Stimulated activated memory B cell treated with anti-CD40 and anti-IgM and Interleukin-4, amounts not matched to agents 10 μg/mL and 1 μg/mL and 100 μg/mL, for 72 hours (primary cell): Measurements from ENCODE around the gene IGSF9.
A peak's percentile ranks its signal among the peaks of the same experiment; 100 is the strongest.

Experiments used
- ATAC-seq: fragments of 150-1000 bp; cut with Tn5 transposase; 2 replicates; pipeline ENCODE4 v1.10.0; 2021
- H3K27ac Mint-ChIP-seq: one replicate; pipeline ENCODE4 v1.8.0; 2022; ENCODE audit warnings: mild to moderate bottlenecking, mixed read lengths
- H3K27me3 Mint-ChIP-seq: one replicate; pipeline ENCODE4 v1.8.0; 2022; ENCODE audit warnings: mixed read lengths
- H3K36me3 Mint-ChIP-seq: one replicate; pipeline ENCODE4 v1.8.0; 2022; ENCODE audit warnings: mixed read lengths
- H3K4me1 Mint-ChIP-seq: one replicate; pipeline ENCODE4 v1.8.0; 2022; ENCODE audit warnings: mixed read lengths
- H3K4me3 Mint-ChIP-seq: one replicate; pipeline ENCODE4 v1.8.0; 2022; ENCODE audit warnings: mild to moderate bottlenecking, moderate library complexity, mixed read lengths
- H3K9me3 Mint-ChIP-seq: one replicate; pipeline ENCODE4 v1.8.0; 2022; ENCODE audit warnings: mixed read lengths

IGSF9 gene

GRCh38 chr1:159943908-159944622 lies 1.3 kb downstream of the IGSF9 start:
- no peak for ATAC-seq
- Mint-ChIP-seq H3K36me3 (no peaks in the 10 kb centered on the region), H3K4me1 (peaks cover 23% of the 10 kb centered on the region), H3K4me3 (no peak overlapping the region), H3K27me3 (peaks cover 38% of the 10 kb centered on the region), H3K9me3 (no peaks in the 10 kb centered on the region), H3K27ac (no peak overlapping the region)

DNA sequence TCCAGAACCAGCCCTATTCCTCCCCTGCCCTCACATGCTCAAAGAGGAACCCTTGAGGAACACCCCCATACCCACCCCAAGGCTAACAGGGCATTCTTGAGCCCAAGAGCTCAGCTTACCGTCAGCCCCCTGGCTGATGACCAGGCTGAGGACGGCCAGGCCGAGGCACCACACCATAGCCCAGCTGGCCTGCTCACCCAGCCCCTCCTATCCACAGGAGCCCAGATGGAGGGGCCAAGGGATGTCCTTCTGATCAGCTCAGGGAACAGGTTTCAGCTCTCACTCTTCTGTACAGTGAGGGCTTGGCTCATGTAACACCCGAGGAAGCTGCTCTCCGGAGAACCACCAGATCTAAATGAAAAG lies 2.2 kb downstream of the IGSF9 start:
- H3K27ac Mint-ChIP-seq = no peak overlapping the region
- no peaks in the 10 kb centered on the region for H3K9me3 Mint-ChIP-seq
- ATAC-seq = no peak
- peaks cover 31% of the 10 kb centered on the region for H3K4me1 Mint-ChIP-seq
- no peak overlapping the region for H3K4me3 Mint-ChIP-seq
- H3K36me3 Mint-ChIP-seq = no peaks in the 10 kb centered on the region
- H3K27me3 Mint-ChIP-seq = peaks cover 35% of the 10 kb centered on the region

DNA sequence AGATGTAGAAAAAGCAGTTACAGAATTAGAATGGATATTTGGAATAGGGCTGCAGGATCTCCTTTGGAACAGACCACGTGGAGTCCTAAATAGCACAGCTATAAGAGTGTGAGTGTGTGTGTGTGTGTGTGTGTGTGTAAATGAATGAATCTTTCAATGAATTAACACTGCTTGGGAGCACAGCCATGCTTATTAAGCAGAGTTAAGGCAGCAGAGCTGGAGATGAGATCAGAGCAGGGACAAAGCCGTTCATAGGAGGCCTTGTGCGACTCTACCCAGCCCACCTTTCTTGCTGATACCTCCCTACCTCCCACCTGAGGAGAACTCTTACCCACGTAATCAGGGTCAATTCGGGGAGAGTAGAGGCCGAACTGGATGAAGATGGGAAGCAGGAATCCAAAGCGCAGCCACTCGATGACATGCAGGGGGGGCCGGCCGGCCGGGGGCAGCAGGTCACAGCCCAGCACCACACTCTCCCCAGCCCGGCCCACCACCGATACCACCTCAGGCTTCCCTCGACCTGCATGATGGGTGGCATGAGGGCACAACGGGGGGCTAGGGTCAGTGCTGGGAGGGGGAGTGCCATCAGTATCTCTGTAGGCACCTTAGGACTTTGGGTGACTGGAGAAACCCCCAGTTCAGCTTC lies 2.7 kb downstream of the IGSF9 start:
- Mint-ChIP-seq H3K4me1 (peaks cover 36% of the 10 kb centered on the region), H3K9me3 (no peaks in the 10 kb centered on the region), H3K4me3 (no peak overlapping the region), H3K27ac (no peak overlapping the region), H3K27me3 (peaks cover 30% of the 10 kb centered on the region), H3K36me3 (no peaks in the 10 kb centered on the region)
- no peak for ATAC-seq

DNA sequence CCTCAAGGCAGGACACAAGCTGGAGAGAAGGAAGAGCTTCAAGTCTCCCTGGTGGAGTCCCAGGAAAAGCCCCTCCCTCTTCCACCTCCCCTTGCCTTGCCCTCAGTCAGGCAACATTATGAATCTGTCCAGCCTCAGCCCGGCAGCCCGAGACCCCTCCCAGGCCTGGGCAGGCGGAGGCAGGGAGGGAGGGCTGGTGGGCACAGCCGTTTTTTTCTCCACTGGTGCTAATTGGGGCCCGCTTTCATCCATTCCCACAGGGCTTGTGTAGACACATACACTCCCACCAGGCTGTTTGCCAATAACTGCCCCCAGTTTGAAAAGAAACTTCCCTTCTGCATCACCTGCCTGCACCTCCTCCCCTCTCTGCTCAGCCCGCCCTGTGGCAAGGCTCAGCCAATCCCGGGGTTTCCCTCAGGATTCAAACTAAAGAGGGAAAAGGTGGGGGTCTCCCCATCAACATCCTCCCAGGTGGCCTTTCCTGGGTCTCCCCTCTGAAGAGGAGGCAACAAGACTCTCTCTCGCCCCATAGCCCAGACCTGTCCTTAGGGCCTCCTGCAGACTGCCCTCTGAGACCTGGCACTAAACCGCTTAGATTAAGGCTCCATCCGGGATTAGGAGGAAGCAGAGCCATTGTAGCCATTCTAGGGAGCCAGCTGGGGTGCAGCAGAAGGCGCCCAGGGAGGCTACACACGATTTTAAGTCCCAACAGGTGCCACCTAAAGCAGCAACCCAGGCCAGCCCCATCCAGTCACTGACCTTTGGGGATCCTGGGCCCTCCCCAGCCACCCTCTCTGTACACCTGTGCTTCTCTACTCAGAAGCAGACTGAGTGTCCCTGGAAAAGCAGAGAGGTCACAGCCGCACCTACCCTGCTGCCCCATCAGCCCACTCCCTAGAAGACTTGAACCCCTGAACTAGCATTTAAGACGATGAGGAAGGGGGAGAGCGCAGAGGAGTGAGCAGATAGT lies 3.5 kb downstream of the IGSF9 start:
- Mint-ChIP-seq H3K4me1 (peaks cover 45% of the 10 kb centered on the region), H3K9me3 (no peaks in the 10 kb centered on the region), H3K36me3 (no peaks in the 10 kb centered on the region), H3K27me3 (peaks cover 29% of the 10 kb centered on the region), H3K27ac (no peak overlapping the region), H3K4me3 (no peak overlapping the region)
- no peak for ATAC-seq

GRCh38 chr1:159941141-159941540 lies 4.3 kb downstream of the IGSF9 start:
- H3K27ac Mint-ChIP-seq = no peak overlapping the region
- H3K36me3 Mint-ChIP-seq = no peaks in the 10 kb centered on the region
- H3K4me1 Mint-ChIP-seq = peaks cover 52% of the 10 kb centered on the region
- ATAC-seq = no peak
- no peak overlapping the region for H3K4me3 Mint-ChIP-seq
- no peaks in the 10 kb centered on the region for H3K9me3 Mint-ChIP-seq
- peaks cover 29% of the 10 kb centered on the region for H3K27me3 Mint-ChIP-seq

GRCh38 chr1:159940006-159940620 lies 5.3 kb downstream of the IGSF9 start:
- Mint-ChIP-seq H3K9me3 (no peaks in the 10 kb centered on the region), H3K4me3 (no peak overlapping the region), H3K27ac (no peak overlapping the region), H3K27me3 (peaks cover 19% of the 10 kb centered on the region), H3K4me1 (peaks cover 53% of the 10 kb centered on the region), H3K36me3 (no peaks in the 10 kb centered on the region)
- no peak for ATAC-seq

DNA sequence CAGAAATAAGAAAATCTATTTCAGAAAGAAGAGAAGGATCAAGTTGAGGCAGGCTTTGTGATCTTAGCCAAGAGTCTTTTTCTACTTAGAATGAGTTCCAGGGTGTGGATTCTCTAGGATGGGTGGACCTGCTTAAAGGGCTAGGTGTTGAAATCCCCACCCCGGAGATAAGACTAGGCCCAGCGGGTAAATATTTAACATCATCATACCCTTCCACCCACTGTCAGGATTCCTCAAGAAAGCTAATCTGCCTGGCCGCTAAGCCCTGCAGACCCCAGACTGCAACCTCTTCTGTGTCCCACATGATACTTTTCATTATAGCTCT lies 5.8 kb downstream of the IGSF9 start:
- Mint-ChIP-seq H3K27ac (no peak overlapping the region), H3K27me3 (peaks cover 14% of the 10 kb centered on the region), H3K36me3 (no peaks in the 10 kb centered on the region), H3K4me1 (peaks cover 49% of the 10 kb centered on the region), H3K4me3 (no peak overlapping the region), H3K9me3 (no peaks in the 10 kb centered on the region)
- no peak for ATAC-seq

GRCh38 chr1:159938905-159939677 lies 6.3 kb downstream of the IGSF9 start:
- Mint-ChIP-seq H3K9me3 (no peaks in the 10 kb centered on the region), H3K27ac (no peak overlapping the region), H3K36me3 (no peaks in the 10 kb centered on the region), H3K4me1 (peaks cover 49% of the 10 kb centered on the region), H3K27me3 (peaks cover 9% of the 10 kb centered on the region), H3K4me3 (no peak overlapping the region)
- ATAC-seq = no peak

- Mint-ChIP-seq H3K27ac (peak overlapping the region; percentile 22), H3K9me3 (no peaks in the 10 kb centered on the region), H3K27me3 (peaks cover 1% of the 10 kb centered on the region), H3K36me3 (no peaks in the 10 kb centered on the region), H3K4me3 (no peak overlapping the region), H3K4me1 (peaks cover 56% of the 10 kb centered on the region)
- ATAC-seq = peak; percentile 69
Observed at GRCh38 chr1:159938211-159938852, 7.1 kb downstream of the IGSF9 start.

- Mint-ChIP-seq H3K9me3 (no peaks in the 10 kb centered on the region), H3K4me1 (peaks cover 64% of the 10 kb centered on the region), H3K36me3 (no peaks in the 10 kb centered on the region), H3K27me3 (no peaks in the 10 kb centered on the region), H3K4me3 (no peak overlapping the region), H3K27ac (no peak overlapping the region)
- no peak for ATAC-seq
Observed at GRCh38 chr1:159937054-159937750, 8.2 kb downstream of the IGSF9 start.

DNA sequence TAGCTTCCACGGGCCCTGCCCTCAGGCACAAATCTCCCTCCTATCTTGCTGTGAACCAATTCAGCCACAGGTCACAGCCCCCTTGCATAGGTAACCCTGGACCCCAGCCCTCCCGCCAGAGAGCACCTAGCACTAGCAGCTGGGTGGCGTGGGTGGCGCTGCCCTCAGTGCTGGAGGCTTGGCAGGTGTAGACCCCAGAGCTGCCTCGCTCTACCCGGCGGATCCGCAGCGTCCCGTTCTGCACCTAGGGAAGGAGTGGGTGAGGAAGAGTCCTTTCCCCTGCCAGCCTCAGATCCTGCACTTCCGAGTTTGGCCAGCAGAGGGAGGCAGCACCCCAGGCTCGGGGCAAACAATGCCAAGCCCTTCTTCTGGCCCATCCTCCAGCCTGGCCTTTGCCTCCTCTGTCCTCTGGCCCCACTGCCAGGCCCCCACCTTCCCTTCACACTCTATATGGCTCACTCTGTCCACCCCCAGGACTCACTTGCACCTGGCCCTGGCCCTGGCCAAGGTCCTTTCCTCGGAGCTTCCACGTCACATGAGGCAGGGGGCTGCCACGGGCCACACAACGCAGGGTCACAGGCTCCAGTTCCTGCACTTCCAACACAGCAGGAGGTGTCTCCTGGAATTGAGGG lies 9.0 kb downstream of the IGSF9 start:
- no peaks in the 10 kb centered on the region for H3K36me3 Mint-ChIP-seq
- H3K4me1 Mint-ChIP-seq = peaks cover 69% of the 10 kb centered on the region
- H3K9me3 Mint-ChIP-seq = no peaks in the 10 kb centered on the region
- H3K27me3 Mint-ChIP-seq = no peaks in the 10 kb centered on the region
- H3K27ac Mint-ChIP-seq = no peak overlapping the region
- peak; percentile 56 for ATAC-seq
- H3K4me3 Mint-ChIP-seq = no peak overlapping the region

GRCh38 chr1:159935719-159936272 lies 9.6 kb downstream of the IGSF9 start:
- Mint-ChIP-seq H3K27me3 (no peaks in the 10 kb centered on the region), H3K27ac (no peak overlapping the region), H3K4me3 (no peak overlapping the region), H3K4me1 (peaks cover 69% of the 10 kb centered on the region), H3K9me3 (no peaks in the 10 kb centered on the region), H3K36me3 (no peaks in the 10 kb centered on the region)
- ATAC-seq = no peak

- H3K4me3 Mint-ChIP-seq = no peak overlapping the region
- no peak for ATAC-seq
- H3K4me1 Mint-ChIP-seq = peaks cover 66% of the 10 kb centered on the region
- no peaks in the 10 kb centered on the region for H3K36me3 Mint-ChIP-seq
- no peak overlapping the region for H3K27ac Mint-ChIP-seq
- H3K27me3 Mint-ChIP-seq = no peaks in the 10 kb centered on the region
- H3K9me3 Mint-ChIP-seq = no peaks in the 10 kb centered on the region
Observed at GRCh38 chr1:159935305-159935704, 10.1 kb downstream of the IGSF9 start.
